ENCODE data around the gene LPAR2.
"Not testable (repeated sequence)": the region's sequence is repeated elsewhere in the genome, so short reads cannot be mapped to it uniquely, and the experiment has no call there.

The LPAR2 gene

DNA sequence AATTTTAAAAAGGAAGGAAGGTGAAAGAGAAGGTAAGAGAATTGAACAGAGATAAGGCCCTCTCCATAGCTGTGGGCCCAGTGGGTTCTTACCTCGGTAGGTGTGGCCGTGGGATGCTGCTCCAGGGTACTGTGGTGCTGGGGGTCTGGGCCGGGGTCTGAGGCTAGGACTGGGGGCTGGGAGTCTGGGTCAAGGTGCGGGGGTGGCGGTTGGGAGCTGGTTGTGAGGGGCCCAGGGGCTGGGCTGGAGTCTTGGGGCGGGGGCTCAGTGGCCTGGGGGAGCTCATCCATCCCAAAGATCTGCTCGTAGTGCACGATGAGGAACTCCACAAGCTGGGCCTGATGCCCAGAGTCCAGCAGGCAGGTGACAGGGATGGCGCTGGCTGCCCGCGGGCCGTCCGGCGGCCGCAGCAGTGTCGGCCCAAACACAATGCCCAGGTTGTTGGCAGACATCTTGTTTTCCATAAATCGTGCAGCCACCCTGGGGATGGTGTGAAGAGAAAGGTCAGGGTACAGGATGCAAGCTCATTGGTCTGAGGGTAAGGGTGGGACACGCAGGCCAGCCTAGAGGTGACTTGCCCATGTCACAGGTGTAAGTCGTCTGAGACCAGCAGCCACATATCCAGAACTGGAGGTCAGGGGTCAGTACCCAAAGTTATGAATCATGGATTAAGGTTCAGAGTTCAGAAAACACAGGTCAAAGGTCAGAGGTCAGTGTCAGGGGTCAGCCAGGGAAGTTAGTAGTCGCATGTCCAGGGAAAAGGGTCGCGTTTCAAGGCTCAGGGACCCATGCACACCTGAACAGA, 5.9 kb upstream of the LPAR2 start:
- DNase-seq (ENCODE audit: low read depth in 4 of 4, low spot score in 1 of 4) = no peak

DNA sequence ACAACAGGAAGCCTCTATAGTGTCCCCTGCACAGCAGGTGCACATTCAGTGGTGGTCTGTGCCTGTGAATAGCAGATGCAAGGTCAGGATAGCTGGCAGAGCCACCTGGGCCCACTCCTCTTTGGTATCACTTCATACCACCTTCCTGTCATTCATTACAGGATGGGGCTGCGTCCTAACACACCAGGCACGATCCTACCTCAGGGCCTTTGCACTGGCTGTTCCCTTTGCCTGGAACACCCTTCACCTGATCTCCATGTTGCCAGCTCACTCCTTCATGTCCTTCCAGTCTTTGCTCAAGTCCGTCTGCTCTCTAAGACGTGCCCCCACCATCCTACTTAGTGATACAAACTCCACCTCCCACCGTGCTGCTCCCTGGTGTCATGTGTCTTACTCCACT, 4.6 kb upstream of the LPAR2 start:
- DNase-seq (ENCODE audit: low read depth in 4 of 4, low spot score in 1 of 4) = no peak

DNA sequence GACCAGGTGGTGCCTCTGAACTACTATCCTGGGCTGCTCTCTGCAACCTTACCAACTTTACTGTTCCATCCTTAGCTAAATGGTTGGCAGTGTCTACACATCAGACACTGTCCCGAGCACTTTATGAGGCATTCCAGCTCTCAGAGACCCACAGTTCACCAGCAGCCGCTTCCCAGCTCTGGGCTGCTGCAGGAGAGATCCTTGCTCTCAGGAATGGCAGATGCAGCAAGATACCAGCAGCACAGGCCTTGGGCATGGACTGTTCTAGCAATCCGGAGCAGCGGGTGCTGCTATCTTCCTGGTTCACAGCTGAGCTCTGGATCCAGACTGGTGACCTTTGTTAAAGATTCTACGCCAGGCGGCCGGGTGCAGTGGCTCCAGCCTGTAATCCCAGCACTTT, 3.3 kb upstream of the LPAR2 start:
- DNase-seq (ENCODE audit: low read depth in 4 of 4, low spot score in 1 of 4) = no peak

DNA sequence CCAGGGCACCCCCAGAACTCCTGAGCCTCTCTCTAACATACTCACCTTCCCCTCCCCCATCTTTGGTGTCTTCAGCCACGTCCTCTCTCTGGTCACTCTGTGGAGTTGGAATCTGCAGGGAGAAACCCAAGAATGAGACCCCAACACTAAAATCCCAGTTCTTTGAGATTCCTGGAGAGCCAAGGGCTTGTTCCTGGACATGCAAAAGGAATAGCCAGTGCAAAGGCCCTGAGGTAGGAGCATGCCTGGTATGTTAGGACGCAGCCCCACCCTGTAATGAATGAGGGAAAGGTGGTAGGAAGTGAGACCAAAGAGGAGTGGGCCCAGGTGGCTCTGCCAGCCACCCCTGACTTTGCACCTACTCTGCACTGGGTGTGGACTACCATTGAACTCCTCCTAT, 2.4 kb upstream of the LPAR2 start:
- no peak for DNase-seq (ENCODE audit: low read depth in 4 of 4, low spot score in 1 of 4)

DNA sequence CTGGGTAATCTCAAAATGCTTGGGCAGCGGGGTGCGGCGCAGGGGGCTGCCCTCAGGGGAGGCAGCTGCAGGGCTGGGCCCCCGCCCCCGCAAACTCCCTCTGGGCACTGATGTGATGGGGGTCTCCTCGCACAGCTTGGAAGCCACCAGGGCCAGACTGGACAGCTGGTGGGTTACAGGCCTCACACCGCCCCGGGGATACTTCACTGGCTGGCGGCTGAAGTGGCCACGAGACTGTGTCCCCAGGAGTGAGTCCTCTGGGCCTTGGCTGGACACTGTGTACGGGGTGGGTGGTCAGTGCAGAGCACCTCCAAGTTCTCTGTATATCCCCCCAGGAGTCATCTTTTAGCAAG, 2.0 kb upstream of the LPAR2 start:
- DNase-seq (ENCODE audit: low read depth in 4 of 4, low spot score in 1 of 4) = no peak

DNA sequence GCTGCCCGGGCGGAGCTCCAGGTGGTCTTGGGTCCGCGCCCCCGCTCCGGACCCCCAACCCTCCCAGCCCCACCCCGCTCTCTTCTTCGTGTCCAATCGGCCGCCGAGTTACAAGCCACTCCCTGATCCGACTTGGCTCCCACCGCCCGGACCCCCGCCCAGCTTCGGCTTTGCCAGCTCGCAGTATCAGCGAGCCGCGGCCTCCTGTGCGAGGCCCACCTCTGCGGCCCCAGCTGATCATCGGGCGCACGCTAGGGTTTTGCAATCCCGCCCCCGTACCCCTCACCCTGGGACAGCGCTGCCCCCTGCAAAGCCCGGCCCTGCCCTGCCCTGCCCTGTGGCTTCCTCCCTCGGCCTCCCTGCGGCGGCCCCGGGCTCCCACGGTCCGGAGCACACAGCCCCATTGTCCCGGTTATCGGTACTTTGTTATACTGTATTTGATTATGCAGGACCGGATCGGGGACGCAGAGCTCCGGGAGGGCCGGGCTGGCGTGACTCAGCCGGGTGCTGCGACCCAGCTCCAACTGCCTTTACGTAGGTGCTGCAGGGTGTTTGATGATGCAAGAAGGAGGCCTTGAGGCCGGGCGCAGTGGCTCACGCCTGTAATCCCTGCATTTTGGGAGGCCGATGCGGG, 598 bp upstream of the LPAR2 start:
- DNase-seq (ENCODE audit: low read depth in 4 of 4, low spot score in 1 of 4) = peak in 1 of 4 experiments; percentile 36

DNA sequence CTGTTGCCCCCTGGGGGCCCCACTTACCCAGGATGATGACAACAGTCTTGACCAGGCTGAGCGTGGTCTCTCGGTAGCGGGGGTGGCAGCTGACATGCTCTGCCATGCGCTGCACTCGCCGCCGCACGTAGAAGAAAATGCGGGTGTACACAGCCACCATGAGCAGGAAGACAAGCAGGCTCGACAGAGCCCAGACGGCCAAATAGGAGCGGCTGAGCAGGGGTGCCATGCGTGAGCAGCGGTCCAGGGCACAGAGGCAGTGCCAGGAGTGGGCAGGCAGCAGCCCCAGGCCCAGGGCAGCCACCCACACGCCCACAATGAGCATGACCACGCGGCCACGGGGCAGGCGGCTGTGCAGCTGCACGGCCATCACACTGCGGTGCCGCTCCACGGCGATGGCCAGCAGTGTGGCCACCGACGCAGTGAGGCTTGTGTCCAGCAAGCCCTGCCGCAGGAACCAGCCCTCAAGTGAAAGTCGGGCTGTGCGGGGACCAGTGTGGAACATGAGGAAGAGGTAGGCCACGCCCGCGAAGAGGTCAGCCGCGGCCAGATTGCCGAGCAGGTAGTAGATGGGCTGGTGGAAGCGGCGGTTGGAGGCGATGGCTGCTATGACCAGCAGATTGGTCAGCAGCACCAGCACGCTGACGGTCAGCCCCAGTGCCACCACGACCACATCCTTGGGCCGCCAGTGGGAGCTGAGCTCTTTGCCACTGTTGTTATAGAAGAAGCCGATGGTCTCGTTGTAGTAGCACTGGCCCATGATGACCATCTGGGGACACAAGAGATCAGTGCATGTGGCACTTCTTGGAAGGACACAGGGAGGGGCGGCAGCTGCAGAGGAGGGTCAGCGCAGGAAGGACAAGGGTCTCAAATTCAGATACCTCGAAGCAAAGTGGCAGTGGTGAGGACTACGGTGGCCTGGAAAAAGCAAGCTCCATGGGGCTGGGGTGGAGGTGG, 1.2 kb downstream of the LPAR2 start:
- DNase-seq (ENCODE audit: low read depth in 4 of 4, low spot score in 1 of 4) = no peak

DNA sequence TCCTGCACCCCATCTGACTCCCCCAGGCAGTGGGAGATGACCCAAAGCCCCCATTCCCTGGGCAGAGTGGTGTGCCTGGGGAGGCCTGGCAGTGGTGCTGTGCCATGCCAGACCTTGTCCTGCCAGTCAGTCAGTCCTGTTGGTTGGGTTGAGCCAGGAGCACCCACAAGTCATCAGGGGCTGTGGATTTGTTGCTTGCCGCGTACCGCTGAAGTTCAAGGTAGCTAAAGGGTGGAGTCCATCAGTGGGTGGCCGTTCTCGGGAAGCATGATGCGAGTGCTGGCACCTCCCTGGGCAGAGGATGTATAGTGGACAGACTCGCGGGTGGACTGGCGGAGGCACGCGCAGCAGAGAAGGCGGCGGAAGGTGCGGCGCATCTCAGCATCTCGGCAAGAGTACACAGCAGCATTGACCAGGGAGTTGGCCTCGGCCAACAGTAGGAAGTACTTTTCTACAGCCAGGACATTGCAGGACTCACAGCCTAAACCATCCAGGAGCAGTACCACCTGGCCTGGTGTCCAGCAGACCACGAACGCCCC, 3.9 kb downstream of the LPAR2 start:
- DNase-seq (ENCODE audit: low read depth in 4 of 4, low spot score in 1 of 4) = no peak

DNA sequence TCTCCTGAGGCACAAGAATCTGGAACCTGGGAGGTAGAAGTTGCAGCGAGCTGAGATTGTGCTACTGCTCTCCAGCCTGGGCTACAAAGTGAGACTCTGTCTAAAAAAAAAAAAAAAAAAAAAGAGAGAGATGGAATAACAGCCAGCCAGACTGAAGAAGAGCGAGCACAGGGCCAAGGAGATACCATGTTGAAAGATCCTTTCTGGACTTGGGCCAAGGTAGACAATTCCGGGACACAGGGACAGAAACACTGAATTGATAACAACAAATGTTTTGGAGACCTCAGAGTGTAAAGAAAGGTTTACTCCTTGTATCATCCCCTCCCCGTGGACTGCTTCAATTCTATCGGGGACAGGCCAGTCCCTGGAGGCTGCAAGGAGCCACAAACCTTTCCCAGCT, 4.6 kb downstream of the LPAR2 start:
- DNase-seq (ENCODE audit: low read depth in 4 of 4, low spot score in 1 of 4) = no peak

DNA sequence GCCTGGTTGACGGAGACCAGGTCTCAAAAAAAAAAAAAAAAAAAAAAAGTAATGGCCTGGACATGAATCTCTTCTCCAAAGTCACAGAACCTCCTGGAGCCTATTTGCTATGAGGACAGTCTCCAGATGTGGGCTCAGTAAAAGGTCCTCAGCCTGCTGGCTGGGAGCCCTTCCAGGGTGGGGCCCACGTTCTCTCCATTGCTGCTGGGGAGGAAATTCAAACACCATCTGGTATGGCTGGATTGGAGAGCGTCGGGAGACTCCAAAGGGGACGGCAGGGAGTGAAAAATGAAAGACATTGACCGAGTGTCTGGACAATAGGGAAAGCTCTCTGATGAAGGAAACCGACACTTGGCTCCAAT, 8.2 kb downstream of the LPAR2 start:
- no peak for DNase-seq (ENCODE audit: low read depth in 4 of 4, low spot score in 1 of 4)

DNA sequence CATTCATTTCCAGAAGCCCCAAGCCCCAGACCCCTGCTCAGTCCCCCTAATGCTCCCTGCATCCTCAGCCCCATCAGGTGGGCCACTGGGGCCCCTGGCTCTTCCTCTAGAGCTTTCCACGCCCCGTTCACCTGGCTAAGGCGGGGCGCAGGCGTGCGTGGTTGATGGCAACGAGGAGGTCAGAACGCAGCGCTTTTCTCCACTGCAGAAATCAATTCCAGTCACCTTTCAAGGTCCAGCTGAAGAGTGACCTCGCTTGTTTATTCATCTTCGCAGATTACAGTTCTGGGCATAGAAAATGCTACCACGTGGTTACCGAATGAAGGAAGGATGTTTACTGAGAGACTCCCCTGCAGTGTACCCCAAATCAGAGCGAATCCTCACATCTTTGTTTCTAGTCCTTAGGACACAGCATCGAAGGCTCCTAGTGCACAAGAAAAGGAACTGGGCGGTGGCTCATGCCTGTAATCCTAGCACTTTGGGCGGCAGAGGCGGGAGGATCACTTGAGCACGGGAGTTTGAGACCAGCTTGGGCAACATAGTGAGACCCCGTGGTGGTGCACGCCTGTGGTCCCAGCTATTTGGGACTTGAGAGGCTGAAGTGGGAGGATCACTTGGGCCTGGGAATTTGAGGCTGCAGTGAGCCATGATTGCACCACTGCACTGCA, 8.7 kb downstream of the LPAR2 start:
- no peak for DNase-seq (ENCODE audit: low read depth in 4 of 4, low spot score in 1 of 4)

DNA sequence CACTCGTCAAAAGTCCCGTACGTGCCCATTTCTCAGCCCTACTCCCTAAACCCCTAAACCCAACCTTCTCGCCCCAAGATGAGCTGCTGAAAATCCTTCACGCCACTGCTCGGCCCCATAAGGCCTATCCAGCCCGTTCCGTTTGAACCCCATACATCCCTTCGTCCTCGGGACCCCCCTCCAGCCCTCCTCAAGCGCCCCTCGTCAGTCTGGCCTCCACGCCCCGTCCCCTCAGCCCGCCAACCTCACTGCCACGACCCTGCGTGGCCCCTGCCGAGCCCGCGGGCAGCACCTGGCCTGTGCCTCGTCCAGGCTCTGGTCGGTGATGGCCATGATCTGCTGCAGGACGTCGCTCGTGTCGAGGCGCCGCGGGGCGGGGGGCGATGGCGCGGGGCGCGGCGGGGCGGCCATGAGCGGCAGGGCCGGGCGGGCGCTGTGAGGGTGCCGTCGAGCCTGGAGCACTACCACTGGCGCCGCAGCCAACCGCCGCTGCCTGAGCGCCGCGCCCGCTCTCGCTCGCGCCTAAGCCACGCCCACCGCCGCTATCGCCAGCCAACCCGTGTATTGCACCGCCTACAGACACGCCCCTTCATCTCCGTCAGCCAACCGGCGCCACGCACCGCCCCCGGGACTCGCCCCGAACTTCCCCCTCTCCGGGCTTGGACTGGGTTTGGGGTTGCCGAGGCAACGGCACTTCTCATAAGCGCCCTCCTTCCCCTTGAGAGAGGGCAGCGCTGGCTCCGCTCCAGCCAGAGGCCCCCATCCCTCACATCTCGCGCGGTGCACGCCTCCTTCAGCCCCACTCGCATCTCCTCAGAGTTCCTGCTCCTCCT, 9.6 kb downstream of the LPAR2 start, which contains the start of gene PBX4:
TSS of gene PBX4 (minus strand) at position 469 of the 833 bp plus-strand sequence. CDS start at position 411, 58 bp downstream.
- DNase-seq (ENCODE audit: low read depth in 4 of 4, low spot score in 1 of 4) = peak; percentile 97 to 99 (median 98)

DNA sequence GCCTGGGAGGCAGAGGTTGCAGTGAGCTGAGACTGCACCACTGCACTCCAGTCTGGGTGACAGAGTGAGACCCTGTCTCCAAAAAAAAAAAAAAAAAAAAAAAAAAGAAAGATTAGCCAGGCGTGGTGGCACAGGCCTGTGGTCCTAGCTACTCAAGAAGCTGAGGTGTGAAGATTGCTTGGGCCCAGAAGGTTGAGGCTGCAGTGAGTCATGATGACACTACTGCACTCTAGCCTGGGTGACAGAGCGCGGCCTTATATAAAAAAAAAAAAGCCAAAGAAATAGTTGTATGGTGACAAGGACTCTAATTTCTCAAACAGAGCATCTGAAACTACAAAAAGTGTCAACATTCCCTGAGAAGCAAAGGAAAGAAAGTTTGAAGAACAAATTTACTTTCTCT, 12.9 kb downstream of the LPAR2 start:
- DNase-seq (ENCODE audit: low read depth in 4 of 4, low spot score in 1 of 4) = no peak

DNA sequence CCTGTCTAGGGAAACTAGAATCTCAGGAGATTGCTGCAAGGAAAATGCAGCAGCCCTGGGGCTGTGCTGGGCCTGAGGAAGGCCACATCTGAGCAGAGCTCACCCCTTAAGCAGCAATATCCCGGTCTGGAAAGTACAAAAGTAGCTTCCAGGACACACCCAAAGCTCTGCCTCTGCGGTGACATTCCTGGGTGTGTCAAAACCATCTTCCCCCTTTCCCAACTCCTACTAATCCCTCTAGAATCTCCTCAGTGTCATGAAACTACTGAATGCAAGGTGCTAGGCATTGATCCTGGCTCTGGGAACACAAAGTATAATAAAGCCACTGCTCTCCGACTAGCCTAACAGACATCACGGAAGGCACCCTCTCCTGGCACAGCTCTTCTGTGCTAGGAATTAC, 14.5 kb downstream of the LPAR2 start:
- no peak for DNase-seq (ENCODE audit: low read depth in 4 of 4, low spot score in 1 of 4)

DNA sequence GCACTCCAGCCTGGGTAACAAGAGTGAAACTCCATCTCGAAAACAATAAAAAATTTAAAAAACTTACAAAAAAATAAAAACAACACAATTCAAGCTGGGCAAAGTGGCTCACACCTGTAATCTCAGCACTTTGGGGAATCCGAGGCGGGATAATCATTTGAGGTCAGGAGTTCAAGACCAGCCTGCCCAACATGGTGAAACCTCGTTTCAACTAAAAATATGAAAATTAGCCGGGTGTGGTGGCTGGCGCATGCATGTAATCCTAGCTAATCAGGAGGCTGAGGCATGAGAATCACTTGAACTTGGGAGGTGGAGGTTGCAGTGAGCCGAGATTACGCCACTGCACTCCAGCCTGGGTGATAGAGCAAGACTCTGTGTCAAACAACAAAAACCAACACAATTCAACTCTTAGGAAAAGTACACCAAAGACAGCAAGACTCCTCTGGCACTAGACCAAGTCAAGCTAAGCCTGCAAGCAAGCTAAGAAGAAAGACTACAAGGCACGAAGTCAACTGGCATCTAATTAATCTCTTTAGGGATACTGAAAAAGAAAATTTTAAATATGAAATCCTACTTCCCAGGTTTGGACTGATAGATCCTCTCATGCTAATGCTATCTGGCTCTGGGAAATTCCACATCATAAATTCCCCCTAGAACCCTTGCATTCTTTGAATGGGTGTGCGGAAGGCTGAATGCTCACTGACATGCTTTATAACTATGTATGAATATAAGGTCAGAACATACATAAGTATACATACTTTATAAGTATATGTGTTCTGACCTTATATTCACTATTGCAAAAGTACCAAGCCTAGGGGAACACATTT, 17.4 kb downstream of the LPAR2 start:
- no peak for DNase-seq (ENCODE audit: low read depth in 4 of 4, low spot score in 1 of 4)

DNA sequence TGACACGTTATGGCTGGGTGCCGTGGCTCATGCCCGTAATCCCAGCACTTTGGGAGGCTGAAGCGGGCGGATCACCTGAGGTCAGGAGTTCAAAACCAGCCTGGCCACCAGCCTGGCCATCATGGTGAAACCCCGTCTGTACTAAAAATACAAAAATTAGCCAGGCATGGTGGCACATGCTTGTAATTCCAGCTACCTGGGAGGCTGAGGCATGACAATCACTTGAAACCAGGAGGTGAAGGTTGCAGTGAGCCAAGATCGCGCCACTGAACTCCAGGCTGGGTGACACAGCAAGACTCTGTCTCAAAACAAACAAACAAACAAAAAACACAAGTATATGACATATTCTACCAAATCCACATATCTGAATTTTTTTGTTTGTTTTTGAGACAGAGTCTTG, 21.3 kb downstream of the LPAR2 start:
- not testable (repeated sequence) for DNase-seq (ENCODE audit: low read depth in 4 of 4, low spot score in 1 of 4)

DNA sequence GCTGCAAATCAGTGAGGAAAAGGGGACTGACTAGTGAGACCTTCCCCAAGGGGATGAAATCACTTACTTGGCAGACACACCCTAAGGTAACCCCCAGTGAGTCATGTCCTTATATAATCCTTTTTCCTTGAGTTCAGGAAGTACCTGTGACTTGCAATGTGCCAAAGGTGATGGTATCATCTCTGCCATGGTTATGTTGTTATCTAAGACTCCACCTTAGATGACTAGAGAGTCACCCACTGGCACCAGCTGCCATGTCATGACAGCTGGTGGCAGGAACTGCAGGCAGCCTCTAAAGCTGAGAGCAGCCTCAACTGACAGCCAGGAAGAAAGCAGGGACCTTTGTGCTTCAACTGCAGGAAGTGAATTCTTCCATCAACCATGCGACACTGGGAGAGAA, 22.0 kb downstream of the LPAR2 start:
- no peak for DNase-seq (ENCODE audit: low read depth in 4 of 4, low spot score in 1 of 4)

DNA sequence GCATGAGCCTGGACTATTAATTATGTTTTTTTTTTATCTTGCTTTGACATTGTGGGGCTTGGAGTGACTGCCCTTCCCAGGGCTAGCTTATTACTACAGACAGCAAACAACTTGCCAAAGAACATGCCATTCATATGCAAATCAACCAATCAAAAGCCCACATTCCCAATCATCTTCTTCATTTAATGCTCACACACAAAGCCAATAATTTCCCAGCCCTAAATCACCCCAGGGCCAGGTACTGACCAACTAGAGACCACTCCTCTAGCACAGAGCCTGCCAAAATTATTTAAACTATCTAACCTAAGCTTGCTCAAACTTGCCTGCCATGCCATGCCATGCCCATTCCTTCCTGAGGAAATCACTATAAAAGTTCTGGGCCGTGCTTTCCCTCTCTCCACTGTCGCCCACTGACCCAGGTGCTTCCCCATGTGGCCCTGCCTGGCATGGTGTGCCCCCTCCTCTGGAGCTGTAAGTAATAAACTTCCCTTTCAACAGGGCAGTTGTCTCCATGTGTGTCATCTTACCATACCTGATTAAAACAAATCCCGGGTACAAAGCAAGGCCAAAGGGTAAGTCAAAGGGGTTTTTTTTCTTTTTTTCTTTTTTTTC, 25.2 kb downstream of the LPAR2 start:
- DNase-seq (ENCODE audit: low read depth in 4 of 4, low spot score in 1 of 4) = no peak

Data from stimulated activated CD4-positive, alpha-beta T cell treated with anti-CD3 and anti-CD28 coated beads, Interleukin-1b, Interleukin-23, amount 100 ng/mL, for 24 hours (primary cell).